ENCODE results near the gene FGF8.

- TF ChIP-seq CTCF (IDR thresholded peaks at IDR 0.05; ENCODE audit: control extremely low read depth in 1 of 3, insufficient read depth in 1 of 3, low read depth in 1 of 3, low read length in 3 of 3) (no peak), E2F6 (IDR thresholded peaks at IDR 0.05) (no peak), CTBP2 (IDR thresholded peaks at IDR 0.05; ENCODE audit: borderline replicate concordance, insufficient read depth, insufficient read length, low read length) (no peak), EGR1 (IDR thresholded peaks at IDR 0.05; ENCODE audit: borderline replicate concordance, low read depth, low read length) (no peak), SIN3A (conservative IDR thresholded peaks at IDR 0.05 in 1 of 2, IDR thresholded peaks at IDR 0.05 in 1 of 2; ENCODE audit: low read depth in 1 of 2, low read length in 2 of 2) (no peak; a peak in 1 of 4 replicates), KDM1A (IDR thresholded peaks at IDR 0.05; ENCODE audit: borderline replicate concordance, low read length) (no peak), BACH1 (IDR thresholded peaks at IDR 0.05; ENCODE audit: low read length) (no peak)
Measured at GRCh38 chr10:101778151-101778780, 2.4 kb upstream of the FGF8 start.

Measured in H1 (cell line).